ENCODE measurements around the gene GIT2. TPM values are rescaled to one million over a fixed set of nuclear protein-coding genes. Genes with fewer than 3 reads are reported as not detected.
"Not testable (repeated sequence)": the region's sequence is repeated elsewhere in the genome, so short reads cannot be mapped to it uniquely, and the experiment has no call there.

The GIT2 gene
- total RNA-seq, 1 donor from 2014 or later: 34.2 TPM

DNA sequence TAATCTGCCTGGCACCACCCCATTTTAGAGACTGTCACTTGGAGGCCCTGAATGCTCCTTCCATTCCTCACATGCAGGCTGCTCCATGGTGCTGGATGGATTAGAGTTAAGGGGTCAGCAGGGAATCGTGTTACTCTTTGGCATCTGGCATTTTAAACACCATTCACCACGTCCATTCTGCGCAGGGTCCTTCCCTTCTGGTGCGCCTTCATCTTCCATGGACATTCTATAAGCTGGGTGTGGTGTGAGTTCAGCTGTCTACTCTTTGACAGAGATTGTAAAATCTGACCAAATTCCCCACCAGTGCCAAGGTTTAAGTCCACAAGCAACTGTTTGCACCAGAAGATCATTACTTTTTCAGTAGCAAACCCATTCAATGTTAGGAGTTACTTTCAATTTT is 47.8 kb downstream of the GIT2 start:
- DNase-seq (ENCODE audit: low read depth): peak; percentile 79

DNA sequence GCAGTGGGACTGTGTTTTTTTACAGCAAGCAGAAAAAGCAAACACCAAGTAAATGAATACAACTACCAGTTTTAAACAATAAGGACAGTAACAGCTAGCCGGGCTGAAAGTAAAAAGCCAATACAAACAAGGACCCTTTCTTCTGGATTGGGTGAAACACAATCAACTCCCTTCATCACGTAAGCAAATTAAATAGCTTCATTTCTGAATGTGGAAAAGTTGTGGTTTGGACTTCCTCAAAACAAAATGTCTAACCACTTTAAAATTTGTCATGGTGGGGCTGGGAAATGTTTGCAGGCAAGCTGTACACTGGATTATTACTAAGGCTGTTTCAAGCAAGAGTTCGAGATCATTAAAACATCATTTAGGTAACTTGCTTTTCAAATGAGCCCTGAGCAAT is 48.6 kb downstream of the GIT2 start:
- DNase-seq (ENCODE audit: low read depth): peak; percentile 55

DNA sequence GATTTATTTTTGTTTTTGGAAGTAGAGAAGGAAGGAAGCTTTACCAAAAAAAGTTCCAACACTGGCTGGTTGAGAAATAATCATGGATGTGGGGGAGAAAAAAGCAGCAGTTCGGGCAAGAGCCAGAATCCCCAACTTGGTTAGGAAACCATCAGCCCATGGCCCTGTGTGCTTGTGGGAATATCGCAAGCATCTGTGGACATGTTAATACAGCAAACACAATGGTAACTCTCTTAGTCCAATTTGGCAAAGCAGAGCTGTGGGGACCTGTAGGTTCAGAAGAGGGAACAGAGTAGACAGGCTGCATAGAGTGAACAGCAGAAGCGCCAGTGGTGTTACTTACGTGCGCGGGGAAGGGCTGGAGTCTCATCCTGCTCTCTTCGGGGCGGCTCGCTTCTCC is 49.3 kb downstream of the GIT2 start:
- no peak for DNase-seq (ENCODE audit: low read depth)

GRCh38 chr12:109946505-109946904 is 49.7 kb downstream of the GIT2 start:
- DNase-seq (ENCODE audit: low read depth): peak; percentile 66

- DNase-seq (ENCODE audit: low read depth): peak; percentile 69
Measured at GRCh38 chr12:109944561-109945359, 51.4 kb downstream of the GIT2 start.

DNA sequence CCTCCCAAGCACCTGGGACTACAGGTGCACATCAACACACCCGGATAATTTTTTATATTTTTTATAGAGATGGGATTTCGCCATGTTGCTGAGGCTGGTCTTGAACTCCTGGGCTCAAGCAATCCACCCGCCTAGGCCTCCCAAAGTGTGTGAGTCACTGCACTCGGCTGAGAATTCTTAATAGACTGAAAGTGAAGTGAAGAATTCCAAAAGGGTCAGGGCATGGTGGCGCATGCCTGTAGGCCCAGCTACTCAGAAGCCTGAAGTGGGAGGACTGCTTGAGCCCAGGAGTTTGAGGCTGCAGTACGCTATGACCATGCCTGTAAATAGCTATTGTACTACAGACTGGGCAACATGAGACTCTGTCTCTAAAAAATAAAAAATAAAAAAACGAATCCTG is 52.4 kb downstream of the GIT2 start:
- no peak for DNase-seq (ENCODE audit: low read depth)

DNA sequence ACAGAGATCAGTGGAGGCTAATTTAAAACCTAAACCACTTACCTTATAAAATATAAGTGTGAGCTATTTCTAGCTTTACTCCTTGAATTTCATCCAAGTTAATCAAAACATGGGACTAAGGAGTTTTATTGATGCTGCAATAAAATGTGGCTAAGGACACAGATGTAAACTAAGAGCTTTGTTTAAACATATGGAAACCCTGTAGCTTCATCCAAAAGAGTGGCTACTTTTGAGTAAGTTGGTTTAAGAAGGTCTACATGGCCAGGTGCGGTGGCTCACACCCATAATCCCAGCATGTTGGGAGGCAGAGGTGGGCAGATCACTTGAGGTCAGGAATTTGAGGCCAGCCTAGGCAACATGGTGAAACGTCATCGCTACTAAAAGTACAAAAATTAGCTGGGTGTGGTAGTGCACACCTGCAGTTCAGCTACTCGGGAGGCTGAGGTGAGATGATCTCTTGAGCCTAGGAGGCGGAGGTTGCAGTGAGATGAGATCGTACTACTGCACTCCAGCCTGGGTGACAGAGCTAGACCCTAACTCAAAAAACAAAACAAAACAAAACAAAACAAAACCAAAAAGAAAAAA is 55.7 kb downstream of the GIT2 start:
- no peak for DNase-seq (ENCODE audit: low read depth)

GRCh38 chr12:109939504-109939903 is 56.7 kb downstream of the GIT2 start:
- no peak for DNase-seq (ENCODE audit: low read depth)

DNA sequence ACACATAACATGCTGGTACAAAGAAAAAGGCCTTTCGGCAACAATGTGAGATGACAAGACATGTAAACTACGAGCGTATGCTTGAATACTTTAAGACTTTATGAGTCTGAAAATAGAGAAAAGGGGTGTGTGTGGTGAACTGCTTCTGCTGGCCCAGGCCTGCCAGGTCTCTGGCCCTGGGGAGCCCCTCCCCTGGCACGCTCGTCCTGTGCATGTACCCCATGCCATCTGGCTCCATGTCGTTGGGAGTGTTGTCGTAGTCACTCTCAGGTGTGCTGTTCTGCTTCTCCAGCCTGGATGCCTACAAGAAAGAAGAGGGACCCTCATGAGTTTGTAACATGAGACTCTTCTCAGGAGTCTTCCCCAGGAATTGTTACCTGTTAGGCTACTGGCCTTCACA is 57.2 kb downstream of the GIT2 start:
- no peak for DNase-seq (ENCODE audit: low read depth)

- DNase-seq (ENCODE audit: low read depth): no peak
Measured at GRCh38 chr12:109937371-109937770, 58.8 kb downstream of the GIT2 start.

DNA sequence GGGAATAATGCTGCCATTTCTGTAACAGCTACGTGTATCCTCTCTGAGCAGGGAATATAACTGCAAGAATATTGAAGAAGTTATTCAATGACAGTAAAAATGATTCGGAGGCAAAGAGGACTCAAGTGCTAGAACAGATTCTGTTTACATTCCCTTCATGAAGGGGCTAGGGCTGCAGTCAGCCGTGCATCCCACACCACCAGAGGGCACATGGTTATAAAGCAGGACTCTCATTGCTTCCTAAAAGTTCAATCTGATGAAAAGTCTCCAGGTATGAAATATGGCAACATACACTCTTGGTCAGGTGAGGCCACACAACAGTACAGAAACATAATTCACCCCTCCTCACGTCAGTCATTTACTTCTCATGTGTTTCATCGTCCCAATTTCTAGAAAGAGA is 62.1 kb downstream of the GIT2 start:
- DNase-seq (ENCODE audit: low read depth): no peak

GRCh38 chr12:109932878-109933503 is 63.2 kb downstream of the GIT2 start:
- DNase-seq (ENCODE audit: low read depth): peak; percentile 58

DNA sequence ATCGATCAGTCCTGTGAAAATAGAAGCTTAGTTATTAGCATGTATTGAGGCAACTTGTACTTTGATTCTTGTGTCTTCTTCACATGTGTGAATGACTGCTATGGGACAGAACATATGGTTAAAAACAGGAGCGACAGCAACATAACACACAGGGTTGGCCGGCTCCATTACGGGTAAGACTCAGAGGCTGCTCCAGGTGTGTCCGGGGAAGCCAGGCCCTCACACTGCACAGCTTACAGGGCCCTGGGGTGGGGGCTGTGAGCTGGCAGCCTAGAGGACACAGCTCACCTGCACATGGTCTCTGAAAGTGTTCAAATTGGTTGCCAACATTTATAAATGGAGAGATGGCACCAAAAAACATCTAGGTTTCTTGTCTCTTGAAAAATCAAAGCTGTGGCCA is 65.0 kb downstream of the GIT2 start:
- DNase-seq (ENCODE audit: low read depth): no peak

GRCh38 chr12:109930028-109930800 is 66.0 kb downstream of the GIT2 start:
- no peak for DNase-seq (ENCODE audit: low read depth)

- not testable (repeated sequence) for DNase-seq (ENCODE audit: low read depth)
Measured at GRCh38 chr12:109929326-109929725, 66.8 kb downstream of the GIT2 start.

GRCh38 chr12:109928058-109928656 is 68.0 kb downstream of the GIT2 start:
- no peak for DNase-seq (ENCODE audit: low read depth)

DNA sequence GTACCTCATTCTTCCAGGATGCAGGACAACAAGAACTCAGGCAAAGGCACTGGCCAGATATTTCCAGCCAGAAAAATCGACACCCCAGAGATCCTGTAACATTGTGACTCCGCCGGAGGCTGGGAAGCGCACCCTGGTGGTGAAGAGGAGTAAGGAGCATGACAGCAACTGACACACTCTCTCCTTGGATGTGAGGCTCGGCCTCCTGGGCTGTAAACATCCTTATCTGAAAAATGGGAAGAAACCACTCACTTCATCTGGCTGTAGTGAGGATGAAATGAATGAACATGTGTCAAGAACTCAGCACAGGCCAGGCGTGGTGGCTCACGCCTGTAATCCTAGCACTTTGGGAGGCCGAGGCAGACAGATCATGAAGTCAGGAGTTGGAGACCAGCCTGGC is 68.5 kb downstream of the GIT2 start:
- no peak for DNase-seq (ENCODE audit: low read depth)

- no peak for DNase-seq (ENCODE audit: low read depth)
Measured at GRCh38 chr12:109926488-109927210, 69.5 kb downstream of the GIT2 start.

DNA sequence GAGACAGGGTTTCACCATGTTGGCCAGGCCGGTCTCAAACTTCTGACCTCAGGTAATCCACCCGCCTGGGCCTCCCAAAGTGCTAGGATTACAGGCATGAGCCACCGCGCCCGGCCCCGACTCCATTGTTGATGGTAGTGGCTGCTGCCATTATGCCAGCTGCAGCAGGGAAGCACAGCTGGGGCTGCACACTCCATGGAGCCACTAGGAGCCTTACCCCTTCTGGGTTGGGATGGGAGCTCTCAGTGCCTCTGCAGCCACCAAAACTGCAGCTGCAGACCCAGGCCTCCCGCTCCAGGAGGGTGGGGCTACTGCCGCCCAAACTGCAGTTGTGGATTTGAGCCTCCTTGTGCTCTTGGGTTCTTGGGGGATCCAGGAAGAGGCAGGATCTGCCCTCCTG is 70.2 kb downstream of the GIT2 start:
- no peak for DNase-seq (ENCODE audit: low read depth)

DNA sequence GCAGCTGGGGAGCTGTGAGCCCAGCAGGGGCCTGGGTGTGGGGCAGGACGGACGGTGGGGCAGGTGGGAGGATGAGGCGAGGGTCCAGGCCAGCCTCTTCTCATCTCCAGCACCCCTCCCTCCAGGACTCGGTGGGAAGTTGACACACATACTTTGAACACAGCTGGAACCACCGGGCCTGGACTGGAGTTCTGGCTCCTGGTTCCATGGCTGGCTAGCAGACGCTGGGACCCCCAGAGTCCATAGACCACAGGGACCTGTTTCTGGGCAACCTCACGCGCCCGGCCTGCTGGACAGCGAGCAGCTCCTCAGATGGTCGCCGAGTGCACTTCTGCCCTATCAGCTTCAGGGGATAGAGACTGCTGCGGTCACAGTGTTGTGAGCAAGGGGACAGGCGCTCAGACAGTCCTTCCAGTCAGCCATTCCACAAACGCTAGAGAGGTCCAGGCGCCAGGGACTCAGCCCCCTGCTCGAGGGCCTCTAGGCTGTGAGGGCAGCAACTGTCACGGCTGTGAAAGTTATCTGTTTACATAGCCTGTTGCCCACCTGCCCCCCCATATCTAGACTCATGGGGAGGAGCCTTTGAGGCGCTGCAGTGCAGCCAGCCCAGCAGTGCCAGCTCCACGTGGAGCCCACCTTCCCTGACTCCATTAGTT is 70.9 kb downstream of the GIT2 start:
- no peak for DNase-seq (ENCODE audit: low read depth)
